NT2/D1 (cell line): Measurements from ENCODE around the gene NPC2.

Experiments
- DNase-seq: peaks from one replicate; pipeline ENCODE4 v3.0.0-alpha.2; 2011; ENCODE audit warnings: low read depth, low spot score
- H3K27me3 ChIP-seq: 2 replicates; pipeline ENCODE4 v1.6.0; 2011; ENCODE audit warnings: mild to moderate bottlenecking; ENCODE audit not compliant: insufficient read length, insufficient read depth
- H3K36me3 ChIP-seq: 2 replicates; pipeline ENCODE4 v1.6.1; 2011; ENCODE audit warnings: mild to moderate bottlenecking, low read length, mixed read lengths; ENCODE audit not compliant: insufficient read depth, insufficient read length
- H3K4me1 ChIP-seq: 2 replicates; pipeline ENCODE4 v1.5.1; 2011; ENCODE audit not compliant: insufficient read depth, insufficient read length
- H3K4me3 ChIP-seq: 2 replicates; pipeline ENCODE4 v1.5.1; 2011; ENCODE audit warnings: low read depth; ENCODE audit not compliant: insufficient read length
- H3K9ac ChIP-seq: 2 replicates; pipeline ENCODE4 v1.6.0; 2011; ENCODE audit warnings: low read depth; ENCODE audit not compliant: insufficient read length
- H3K9me3 ChIP-seq: 2 replicates; pipeline ENCODE4 v1.5.1; 2011; ENCODE audit warnings: mild to moderate bottlenecking, low read length; ENCODE audit not compliant: insufficient read depth
- SUZ12 ChIP-seq: IDR thresholded peaks from 2 replicates; pipeline ENCODE4 v1.6.1; 2011; ENCODE audit not compliant: insufficient read length, insufficient read depth; ENCODE audit errors: extremely low read depth
- YY1 ChIP-seq: IDR thresholded peaks from 2 replicates; pipeline ENCODE4 v1.6.1; 2011; ENCODE audit not compliant: insufficient read length, insufficient read depth
- ZNF274 ChIP-seq: IDR thresholded peaks from 2 replicates; pipeline ENCODE4 v1.6.1; 2011; ENCODE audit warnings: mild to moderate bottlenecking, low read depth, low read length

The NPC2 gene

DNA sequence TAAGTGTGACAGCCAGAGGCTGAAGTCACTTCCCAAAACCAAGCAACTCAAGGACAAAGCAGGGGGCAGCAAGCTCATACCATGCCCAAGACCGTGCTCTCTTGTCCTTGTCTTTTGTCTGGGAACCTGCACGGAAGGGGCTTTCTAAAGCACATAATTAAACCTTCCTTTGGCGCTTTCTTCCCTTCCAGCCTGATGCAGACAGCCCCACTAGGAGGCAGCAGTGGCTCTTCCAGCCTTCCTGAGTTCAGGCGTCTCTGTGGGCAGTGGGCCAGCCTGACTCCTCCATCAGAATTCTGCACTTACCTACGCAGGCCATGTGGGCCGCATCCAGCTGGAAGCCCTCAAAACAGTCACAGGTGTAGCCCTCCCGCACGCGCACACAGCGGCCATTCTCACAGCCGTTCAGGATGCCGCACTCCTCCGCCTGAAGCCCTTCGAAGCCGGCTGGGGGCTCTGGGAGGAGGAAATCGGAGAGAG is 8.1 kb upstream of the NPC2 start:
- no peaks in the 10 kb centered on the region for H3K27me3 ChIP-seq
- no peaks in the 10 kb centered on the region for H3K9me3 ChIP-seq
- no peak for TF ChIP-seq YY1
- TF ChIP-seq SUZ12: no peak
- TF ChIP-seq ZNF274: no peak
- no peak overlapping the region for H3K4me3 ChIP-seq
- no peak for DNase-seq
- peak overlapping the region; percentile 5 for H3K9ac ChIP-seq
- peaks cover 30% of the 10 kb centered on the region for H3K36me3 ChIP-seq
- peaks cover 20% of the 10 kb centered on the region for H3K4me1 ChIP-seq

- DNase-seq: no peak
- Histone ChIP-seq H3K9ac (peak overlapping the region; percentile 39), H3K4me1 (peaks cover 20% of the 10 kb centered on the region), H3K4me3 (no peak overlapping the region), H3K27me3 (no peaks in the 10 kb centered on the region), H3K36me3 (peaks cover 35% of the 10 kb centered on the region), H3K9me3 (no peaks in the 10 kb centered on the region)
- no peak for TF ChIP-seq YY1
- no peak for TF ChIP-seq SUZ12
Observed at GRCh38 chr14:74500417-74501134, 7.5 kb upstream of the NPC2 start.

- Histone ChIP-seq H3K9ac (no peak overlapping the region), H3K4me1 (peaks cover 3% of the 10 kb centered on the region), H3K4me3 (no peak overlapping the region), H3K36me3 (peaks cover 30% of the 10 kb centered on the region), H3K27me3 (no peaks in the 10 kb centered on the region), H3K9me3 (no peaks in the 10 kb centered on the region)
- no peak for DNase-seq
- TF ChIP-seq ZNF274 (no peak), SUZ12 (no peak), YY1 (no peak)
Observed at GRCh38 chr14:74495356-74495755, 2.3 kb upstream of the NPC2 start.

DNA sequence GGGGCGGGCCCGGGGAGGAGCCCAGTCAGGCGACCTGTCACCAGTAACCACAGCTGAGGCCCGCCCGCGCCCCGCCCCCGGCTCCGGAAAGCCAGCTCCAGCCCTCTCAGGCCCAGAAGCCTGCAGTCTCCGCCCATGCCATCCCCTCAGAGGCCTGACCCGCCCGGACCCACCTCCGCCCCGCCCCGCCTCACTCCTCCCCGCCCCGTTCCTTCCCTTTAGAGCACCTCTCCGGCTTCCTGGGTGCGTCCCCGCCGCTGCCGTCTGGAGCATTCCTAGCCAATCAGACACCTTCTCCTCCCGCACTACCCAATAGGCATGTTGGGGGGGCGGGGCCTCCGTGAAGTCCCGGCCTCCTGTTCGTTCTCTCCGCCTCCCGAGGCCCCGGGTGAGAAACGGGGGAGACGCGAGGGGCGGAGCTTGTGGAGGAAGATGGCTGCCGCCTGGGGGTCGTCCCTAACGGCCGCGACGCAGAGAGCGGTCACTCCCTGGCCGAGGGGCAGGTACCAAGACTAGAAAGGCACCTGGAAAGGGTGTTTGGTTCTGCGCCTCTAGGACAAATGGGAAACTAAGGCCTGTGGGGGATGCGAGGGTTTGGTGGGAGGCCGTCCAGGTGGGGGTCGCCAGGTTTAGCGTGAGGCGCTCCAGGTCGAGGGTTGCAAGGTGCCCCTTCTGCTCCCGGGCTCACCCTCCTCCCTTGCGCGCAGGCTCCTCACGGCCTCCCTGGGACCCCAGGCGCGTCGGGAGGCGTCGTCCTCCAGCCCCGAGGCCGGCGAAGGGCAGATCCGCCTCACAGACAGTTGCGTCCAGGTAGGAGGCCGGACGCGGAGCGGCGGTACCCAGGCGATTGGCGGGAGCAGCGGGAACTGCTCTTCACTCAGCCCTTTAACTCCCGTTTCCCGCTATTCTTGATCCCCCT is 497 bp upstream of the NPC2 start, which contains the start of gene ISCA2:
Gene ISCA2, plus strand, starts transcription at position 423 of the 919 bp plus-strand sequence. Its CDS starts 10 bp downstream, at position 433.
- TF ChIP-seq ZNF274 (no peak), YY1 (peak; percentile 67)
- H3K36me3 ChIP-seq: peaks cover 24% of the 10 kb centered on the region
- no peaks in the 10 kb centered on the region for H3K9me3 ChIP-seq
- H3K4me3 ChIP-seq: peak within 1 kb of the TSS; percentile 89
- peak; percentile 95 for DNase-seq
- no peaks in the 10 kb centered on the region for H3K27me3 ChIP-seq
- peak within 1 kb of the TSS; percentile 97 for H3K9ac ChIP-seq
- H3K4me1 ChIP-seq: peaks cover 2% of the 10 kb centered on the region

- Histone ChIP-seq H3K36me3 (peaks cover 25% of the 10 kb centered on the region), H3K4me1 (peaks cover 2% of the 10 kb centered on the region), H3K27me3 (no peaks in the 10 kb centered on the region), H3K4me3 (peak overlapping the region; percentile 56), H3K9me3 (no peaks in the 10 kb centered on the region), H3K9ac (peak overlapping the region; percentile 73)
- DNase-seq: no peak
- TF ChIP-seq SUZ12 (no peak), ZNF274 (no peak), YY1 (no peak)
Observed at GRCh38 chr14:74491956-74492775, 939 bp downstream of the NPC2 start.

- H3K4me3 ChIP-seq: no peak overlapping the region
- no peaks in the 10 kb centered on the region for H3K27me3 ChIP-seq
- H3K9ac ChIP-seq: no peak overlapping the region
- no peak for DNase-seq
- H3K4me1 ChIP-seq: peaks cover 2% of the 10 kb centered on the region
- TF ChIP-seq SUZ12: no peak
- peaks cover 19% of the 10 kb centered on the region for H3K36me3 ChIP-seq
- H3K9me3 ChIP-seq: no peaks in the 10 kb centered on the region
Observed at GRCh38 chr14:74490486-74490885, 2.6 kb downstream of the NPC2 start.
